WTC11 (cell line): ENCODE measurements around the gene STRAP. TPM values are rescaled to one million over a fixed set of nuclear protein-coding genes. Genes with fewer than 3 reads are reported as not detected.
A peak's percentile ranks its signal among the peaks of the same experiment; 100 is the strongest.

Source experiments
- ATAC-seq: fragments of 200-7000 bp; cut with Tn5 transposase; 2 replicates; pipeline ENCODE4 v1.10.0; 2021; ENCODE audit warnings: mild to moderate bottlenecking, moderate library complexity
- CTCF ChIA-PET: fragments of 300-600 bp; sonication (Branson Sonifier 250); formaldehyde crosslinking; loops from one replicate; lab custom pipeline; 2021; ENCODE audit warnings: antibody characterized with exemption; lab: Charles Lee
- POLR2A ChIA-PET: fragments of 350-600 bp; sonication (Branson Sonifier 250); formaldehyde crosslinking; loops from one replicate; lab custom pipeline; 2021; ENCODE audit warnings: antibody characterized with exemption; lab: Charles Lee
- DNase-seq: peaks from one replicate; pipeline ENCODE4 v3.0.0; 2021; ENCODE audit warnings: low spot score
- H3K27ac Mint-ChIP-seq: 2 replicates; pipeline ENCODE4 v1.8.0; 2021; ENCODE audit warnings: mixed read lengths
- H3K27me3 Mint-ChIP-seq: 2 replicates; pipeline ENCODE4 v1.8.0; 2021; ENCODE audit warnings: low read depth, mild to moderate bottlenecking, moderate library complexity, mixed read lengths
- H3K36me3 Mint-ChIP-seq: 2 replicates; pipeline ENCODE4 v1.8.0; 2021; ENCODE audit warnings: mixed read lengths
- H3K4me1 Mint-ChIP-seq: 2 replicates; pipeline ENCODE4 v1.8.0; 2022; ENCODE audit warnings: mixed read lengths
- H3K4me3 Mint-ChIP-seq: 2 replicates; pipeline ENCODE4 v1.8.0; 2021; ENCODE audit warnings: mild to moderate bottlenecking, moderate library complexity, mixed read lengths
- H3K9me3 Mint-ChIP-seq: 2 replicates; pipeline ENCODE4 v1.8.0; 2021; ENCODE audit warnings: mixed read lengths
- CBFB ChIP-seq: sonication (generic); formaldehyde crosslinking; IDR thresholded peaks from 2 replicates; pipeline ENCODE4 v1.8.1; 2022; ENCODE audit warnings: mild to moderate bottlenecking, low read depth, missing genetic modification reagents
- CREM ChIP-seq: sonication (generic); formaldehyde crosslinking; IDR thresholded peaks from 2 replicates; pipeline ENCODE4 v1.8.1; 2022; ENCODE audit warnings: mild to moderate bottlenecking, missing genetic modification reagents, moderate library complexity
- ETV6 ChIP-seq: sonication (generic); formaldehyde crosslinking; IDR thresholded peaks from 2 replicates; pipeline ENCODE4 v1.8.1; 2022; ENCODE audit warnings: mild to moderate bottlenecking, missing genetic modification reagents
- FOXJ3 ChIP-seq: sonication (generic); formaldehyde crosslinking; IDR thresholded peaks from 2 replicates; pipeline ENCODE4 v1.9.0; 2021; ENCODE audit warnings: missing genetic modification reagents, mild to moderate bottlenecking, borderline replicate concordance
- FOXP1 ChIP-seq: sonication (generic); formaldehyde crosslinking; IDR thresholded peaks from 2 replicates; pipeline ENCODE4 v1.8.0; 2022; ENCODE audit warnings: missing genetic modification reagents, mild to moderate bottlenecking, moderate library complexity, borderline replicate concordance
- GABPB1 ChIP-seq: sonication (generic); formaldehyde crosslinking; IDR thresholded peaks from 2 replicates; pipeline ENCODE4 v1.8.1; 2023; ENCODE audit warnings: mild to moderate bottlenecking, missing genetic modification reagents
- IRF2 ChIP-seq: sonication (generic); formaldehyde crosslinking; IDR thresholded peaks from 2 replicates; pipeline ENCODE4 v1.8.0; 2022; ENCODE audit warnings: low read depth, missing genetic modification reagents, borderline replicate concordance
- MXD4 ChIP-seq: fragments of 250-450 bp; sonication (Bioruptor Pico); IDR thresholded peaks from 2 replicates; pipeline ENCODE4 v1.8.0; 2021; ENCODE audit warnings: mild to moderate bottlenecking, moderate library complexity, borderline replicate concordance
- MYBL2 ChIP-seq: sonication (generic); formaldehyde crosslinking; IDR thresholded peaks from 2 replicates; pipeline ENCODE4 v1.8.1; 2023; ENCODE audit warnings: mild to moderate bottlenecking, moderate library complexity, missing genetic modification reagents
- NFE2L1 ChIP-seq: sonication (generic); formaldehyde crosslinking; IDR thresholded peaks from 2 replicates; pipeline ENCODE4 v1.8.1; 2023; ENCODE audit warnings: missing genetic modification reagents
- NR2C2 ChIP-seq: sonication (generic); formaldehyde crosslinking; IDR thresholded peaks from 2 replicates; pipeline ENCODE4 v1.8.0; 2022; ENCODE audit warnings: mild to moderate bottlenecking, missing genetic modification reagents
- SMAD4 ChIP-seq: sonication (generic); formaldehyde crosslinking; IDR thresholded peaks from 2 replicates; pipeline ENCODE4 v1.8.0; 2022; ENCODE audit warnings: mild to moderate bottlenecking, missing genetic modification reagents
- TCF7 ChIP-seq: sonication (generic); formaldehyde crosslinking; IDR thresholded peaks from 2 replicates; pipeline ENCODE4 v1.8.0; 2022; ENCODE audit warnings: mild to moderate bottlenecking, low read depth, missing genetic modification reagents, moderate library complexity
- TEAD4 ChIP-seq: sonication (generic); formaldehyde crosslinking; IDR thresholded peaks from 2 replicates; pipeline ENCODE4 v1.8.0; 2022; ENCODE audit warnings: mild to moderate bottlenecking, missing genetic modification reagents
- ZNF396 ChIP-seq: fragments of 250-450 bp; sonication (Bioruptor Pico); IDR thresholded peaks from 2 replicates; pipeline ENCODE4 v1.8.0; 2021; ENCODE audit warnings: mild to moderate bottlenecking, moderate library complexity, borderline replicate concordance
- ZNF671 ChIP-seq: fragments of 250-450 bp; sonication (Bioruptor Pico); IDR thresholded peaks from 2 replicates; pipeline ENCODE4 v1.8.0; 2021; ENCODE audit warnings: mild to moderate bottlenecking
- total RNA-seq: library from RNA; stranded (reverse); gene quantifications from 3 replicates; pipeline ENCODE4 v1.2.3, GENCODE V29; 2021
- TF ChIP-seq, protein P1 (sequence below): sonication (generic); formaldehyde crosslinking; IDR thresholded peaks from 2 replicates; pipeline ENCODE4 v1.8.0; 2023; ENCODE audit warnings: mild to moderate bottlenecking, missing genetic modification reagents
- TF ChIP-seq, protein P2 (sequence below): fragments of 250-450 bp; sonication (Bioruptor Pico); IDR thresholded peaks from 2 replicates; pipeline ENCODE4 v2.1.2; 2022; ENCODE audit warnings: mild to moderate bottlenecking, moderate library complexity
- TF ChIP-seq, protein P3 (sequence below): sonication (generic); formaldehyde crosslinking; IDR thresholded peaks from 2 replicates; pipeline ENCODE4 v1.8.0; 2023; ENCODE audit warnings: missing genetic modification reagents
- TF ChIP-seq, protein P4 (sequence below): sonication (generic); formaldehyde crosslinking; IDR thresholded peaks from 2 replicates; pipeline ENCODE4 v1.8.1; 2022; ENCODE audit warnings: low read depth, mild to moderate bottlenecking, moderate library complexity, missing genetic modification reagents, borderline replicate concordance
- TF ChIP-seq, protein P5 (sequence below): sonication (generic); formaldehyde crosslinking; IDR thresholded peaks from 2 replicates; pipeline ENCODE4 v1.8.1; 2023; ENCODE audit warnings: mild to moderate bottlenecking, missing genetic modification reagents, borderline replicate concordance
- TF ChIP-seq, protein P6 (sequence below): sonication (generic); formaldehyde crosslinking; IDR thresholded peaks from 2 replicates; pipeline ENCODE4 v1.8.1; 2023; ENCODE audit warnings: mild to moderate bottlenecking, missing genetic modification reagents

The STRAP gene
- total RNA-seq, 1 experiment from 2014 or later = 221 TPM

DNA sequence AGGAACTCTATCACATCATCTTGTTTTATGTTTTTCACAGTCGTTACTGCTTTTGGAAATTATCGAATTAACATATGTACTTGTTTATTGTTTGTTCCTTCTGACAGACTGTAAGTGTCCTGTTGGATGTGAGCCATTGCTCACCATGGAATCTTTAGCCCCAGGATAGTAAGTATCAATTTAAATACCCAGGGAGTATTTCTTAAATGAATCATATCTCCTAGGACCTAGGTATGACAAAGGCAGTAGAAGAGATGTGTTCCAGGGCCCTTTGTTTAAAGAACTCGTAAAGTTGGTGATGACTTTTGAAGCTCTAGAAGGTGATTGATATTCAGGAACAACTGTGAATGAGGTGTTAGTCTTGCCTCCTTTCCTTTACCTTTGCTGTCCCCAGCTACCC, 30.3 kb upstream of the STRAP start (continued):
- TF ChIP-seq MYBL2 (CRISPR knock-in tag) (no peak), NFE2L1 (no peak), NR2C2 (no peak), IRF2 (CRISPR knock-in tag) (no peak)

DNA sequence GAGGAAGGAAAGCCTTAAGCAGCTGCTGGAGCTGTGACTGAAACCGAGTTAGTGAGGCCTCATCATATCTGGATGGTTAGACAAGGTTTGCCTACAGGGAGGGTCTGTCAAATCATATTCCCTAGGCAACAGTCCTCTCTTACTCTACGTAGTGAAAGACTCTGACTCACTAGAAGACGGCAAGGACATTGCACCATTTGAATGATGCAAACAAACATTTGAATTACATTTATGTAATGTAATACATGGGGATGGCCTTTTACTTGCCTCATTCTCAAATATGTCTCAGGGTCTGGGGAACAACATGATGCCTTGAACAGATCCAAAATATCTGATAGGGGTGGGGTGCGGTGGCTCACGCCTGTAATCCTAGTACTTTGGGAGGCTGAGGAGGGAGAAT, 29.8 kb upstream of the STRAP start:
- POLR2A ChIA-PET = no interaction called here
- H3K27ac Mint-ChIP-seq = no peak overlapping the region
- DNase-seq (no peak), ATAC-seq (no peak)
- no peaks in the 10 kb centered on the region for H3K27me3 Mint-ChIP-seq
- H3K4me3 Mint-ChIP-seq = no peak overlapping the region
- no peaks in the 10 kb centered on the region for H3K36me3 Mint-ChIP-seq
- TF ChIP-seq ZNF396 (CRISPR knock-in tag) (no peak), SMAD4 (no peak), ETV6 (CRISPR knock-in tag) (no peak), GABPB1 (peak; percentile 48; the same call in 1 of the 2 replicates), ZNF671 (CRISPR knock-in tag) (no peak)
- TF ChIP-seq, protein P1, sequence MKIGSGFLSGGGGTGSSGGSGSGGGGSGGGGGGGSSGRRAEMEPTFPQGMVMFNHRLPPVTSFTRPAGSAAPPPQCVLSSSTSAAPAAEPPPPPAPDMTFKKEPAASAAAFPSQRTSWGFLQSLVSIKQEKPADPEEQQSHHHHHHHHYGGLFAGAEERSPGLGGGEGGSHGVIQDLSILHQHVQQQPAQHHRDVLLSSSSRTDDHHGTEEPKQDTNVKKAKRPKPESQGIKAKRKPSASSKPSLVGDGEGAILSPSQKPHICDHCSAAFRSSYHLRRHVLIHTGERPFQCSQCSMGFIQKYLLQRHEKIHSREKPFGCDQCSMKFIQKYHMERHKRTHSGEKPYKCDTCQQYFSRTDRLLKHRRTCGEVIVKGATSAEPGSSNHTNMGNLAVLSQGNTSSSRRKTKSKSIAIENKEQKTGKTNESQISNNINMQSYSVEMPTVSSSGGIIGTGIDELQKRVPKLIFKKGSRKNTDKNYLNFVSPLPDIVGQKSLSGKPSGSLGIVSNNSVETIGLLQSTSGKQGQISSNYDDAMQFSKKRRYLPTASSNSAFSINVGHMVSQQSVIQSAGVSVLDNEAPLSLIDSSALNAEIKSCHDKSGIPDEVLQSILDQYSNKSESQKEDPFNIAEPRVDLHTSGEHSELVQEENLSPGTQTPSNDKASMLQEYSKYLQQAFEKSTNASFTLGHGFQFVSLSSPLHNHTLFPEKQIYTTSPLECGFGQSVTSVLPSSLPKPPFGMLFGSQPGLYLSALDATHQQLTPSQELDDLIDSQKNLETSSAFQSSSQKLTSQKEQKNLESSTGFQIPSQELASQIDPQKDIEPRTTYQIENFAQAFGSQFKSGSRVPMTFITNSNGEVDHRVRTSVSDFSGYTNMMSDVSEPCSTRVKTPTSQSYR (CRISPR knock-in tag) = no peak
- TF ChIP-seq, protein P2, sequence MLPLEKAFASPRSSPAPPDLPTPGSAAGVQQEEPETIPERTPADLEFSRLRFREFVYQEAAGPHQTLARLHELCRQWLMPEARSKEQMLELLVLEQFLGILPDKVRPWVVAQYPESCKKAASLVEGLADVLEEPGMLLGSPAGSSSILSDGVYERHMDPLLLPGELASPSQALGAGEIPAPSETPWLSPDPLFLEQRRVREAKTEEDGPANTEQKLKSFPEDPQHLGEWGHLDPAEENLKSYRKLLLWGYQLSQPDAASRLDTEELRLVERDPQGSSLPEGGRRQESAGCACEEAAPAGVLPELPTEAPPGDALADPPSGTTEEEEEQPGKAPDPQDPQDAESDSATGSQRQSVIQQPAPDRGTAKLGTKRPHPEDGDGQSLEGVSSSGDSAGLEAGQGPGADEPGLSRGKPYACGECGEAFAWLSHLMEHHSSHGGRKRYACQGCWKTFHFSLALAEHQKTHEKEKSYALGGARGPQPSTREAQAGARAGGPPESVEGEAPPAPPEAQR (CRISPR knock-in tag) = no peak
- CTCF ChIA-PET = no interaction called here
- no peaks in the 10 kb centered on the region for H3K4me1 Mint-ChIP-seq
- H3K9me3 Mint-ChIP-seq = no peaks in the 10 kb centered on the region

DNA sequence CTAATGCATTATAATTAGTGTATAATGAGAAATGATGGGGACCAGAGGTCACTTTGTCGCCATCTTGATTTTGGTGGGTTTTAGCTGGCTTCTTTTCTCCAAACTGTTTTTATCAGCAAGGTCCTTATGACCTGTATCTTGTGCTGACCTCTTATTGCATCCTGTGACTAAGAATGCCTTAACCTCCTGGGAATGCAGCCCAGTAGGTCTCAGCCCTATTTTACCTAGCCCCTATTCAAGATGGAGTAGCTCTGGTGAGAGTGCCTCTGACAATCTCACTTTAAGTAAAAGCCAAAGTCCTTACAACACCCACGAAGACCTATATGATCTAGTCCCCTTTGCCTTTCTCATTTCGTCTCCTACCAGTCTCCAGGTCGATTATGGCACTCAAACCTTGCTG, 28.3 kb upstream of the STRAP start:
- CTCF ChIA-PET = no interaction called here
- TF ChIP-seq FOXJ3 (CRISPR knock-in tag) = no peak
- TF ChIP-seq, protein P3, sequence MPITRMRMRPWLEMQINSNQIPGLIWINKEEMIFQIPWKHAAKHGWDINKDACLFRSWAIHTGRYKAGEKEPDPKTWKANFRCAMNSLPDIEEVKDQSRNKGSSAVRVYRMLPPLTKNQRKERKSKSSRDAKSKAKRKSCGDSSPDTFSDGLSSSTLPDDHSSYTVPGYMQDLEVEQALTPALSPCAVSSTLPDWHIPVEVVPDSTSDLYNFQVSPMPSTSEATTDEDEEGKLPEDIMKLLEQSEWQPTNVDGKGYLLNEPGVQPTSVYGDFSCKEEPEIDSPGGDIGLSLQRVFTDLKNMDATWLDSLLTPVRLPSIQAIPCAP = no peak
- TF ChIP-seq, protein P4, sequence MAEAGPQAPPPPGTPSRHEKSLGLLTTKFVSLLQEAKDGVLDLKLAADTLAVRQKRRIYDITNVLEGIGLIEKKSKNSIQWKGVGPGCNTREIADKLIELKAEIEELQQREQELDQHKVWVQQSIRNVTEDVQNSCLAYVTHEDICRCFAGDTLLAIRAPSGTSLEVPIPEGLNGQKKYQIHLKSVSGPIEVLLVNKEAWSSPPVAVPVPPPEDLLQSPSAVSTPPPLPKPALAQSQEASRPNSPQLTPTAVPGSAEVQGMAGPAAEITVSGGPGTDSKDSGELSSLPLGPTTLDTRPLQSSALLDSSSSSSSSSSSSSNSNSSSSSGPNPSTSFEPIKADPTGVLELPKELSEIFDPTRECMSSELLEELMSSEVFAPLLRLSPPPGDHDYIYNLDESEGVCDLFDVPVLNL (CRISPR knock-in tag) = no peak
- no peak for TF ChIP-seq MXD4
- no peak for TF ChIP-seq TEAD4
- TF ChIP-seq FOXP1 = no peak
- no peak for ATAC-seq

DNA sequence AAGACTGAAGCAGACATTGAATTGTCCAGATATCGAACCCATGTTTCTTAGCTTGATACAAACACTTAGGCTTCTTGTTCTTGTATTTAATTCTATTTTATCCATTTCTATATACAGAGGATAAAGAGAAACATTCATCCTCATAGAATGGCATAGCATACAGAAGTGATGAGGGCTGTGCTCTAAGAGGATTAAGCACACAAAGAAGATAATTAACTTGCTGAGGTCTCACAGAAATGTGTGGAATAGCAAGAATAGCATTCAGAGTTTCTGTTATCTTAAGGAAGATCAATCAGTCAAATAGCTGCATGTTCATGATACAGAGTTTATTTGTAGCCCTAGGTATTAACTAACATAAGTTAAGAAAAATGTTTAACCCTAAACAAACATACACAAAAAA, 27.3 kb upstream of the STRAP start:
- Mint-ChIP-seq H3K27me3 (no peaks in the 10 kb centered on the region), H3K4me3 (no peak overlapping the region), H3K27ac (no peak overlapping the region), H3K9me3 (no peaks in the 10 kb centered on the region), H3K4me1 (peaks cover 6% of the 10 kb centered on the region; the same call in 1 of the 2 replicates), H3K36me3 (no peaks in the 10 kb centered on the region)
- ChIA-PET POLR2A (no interaction called here), CTCF (interaction anchor here (0.8 to 4.0 kb wide), 5 partner anchors 83 to 323 kb away, joined by 4 to 64 read pairs (median 4); no protein-coding TSS in a partner anchor)
- DNase-seq (no peak), ATAC-seq (no peak)
- TF ChIP-seq TCF7 (CRISPR knock-in tag) = no peak
- no peak for TF ChIP-seq CREM (CRISPR knock-in tag)
- TF ChIP-seq, protein P5, sequence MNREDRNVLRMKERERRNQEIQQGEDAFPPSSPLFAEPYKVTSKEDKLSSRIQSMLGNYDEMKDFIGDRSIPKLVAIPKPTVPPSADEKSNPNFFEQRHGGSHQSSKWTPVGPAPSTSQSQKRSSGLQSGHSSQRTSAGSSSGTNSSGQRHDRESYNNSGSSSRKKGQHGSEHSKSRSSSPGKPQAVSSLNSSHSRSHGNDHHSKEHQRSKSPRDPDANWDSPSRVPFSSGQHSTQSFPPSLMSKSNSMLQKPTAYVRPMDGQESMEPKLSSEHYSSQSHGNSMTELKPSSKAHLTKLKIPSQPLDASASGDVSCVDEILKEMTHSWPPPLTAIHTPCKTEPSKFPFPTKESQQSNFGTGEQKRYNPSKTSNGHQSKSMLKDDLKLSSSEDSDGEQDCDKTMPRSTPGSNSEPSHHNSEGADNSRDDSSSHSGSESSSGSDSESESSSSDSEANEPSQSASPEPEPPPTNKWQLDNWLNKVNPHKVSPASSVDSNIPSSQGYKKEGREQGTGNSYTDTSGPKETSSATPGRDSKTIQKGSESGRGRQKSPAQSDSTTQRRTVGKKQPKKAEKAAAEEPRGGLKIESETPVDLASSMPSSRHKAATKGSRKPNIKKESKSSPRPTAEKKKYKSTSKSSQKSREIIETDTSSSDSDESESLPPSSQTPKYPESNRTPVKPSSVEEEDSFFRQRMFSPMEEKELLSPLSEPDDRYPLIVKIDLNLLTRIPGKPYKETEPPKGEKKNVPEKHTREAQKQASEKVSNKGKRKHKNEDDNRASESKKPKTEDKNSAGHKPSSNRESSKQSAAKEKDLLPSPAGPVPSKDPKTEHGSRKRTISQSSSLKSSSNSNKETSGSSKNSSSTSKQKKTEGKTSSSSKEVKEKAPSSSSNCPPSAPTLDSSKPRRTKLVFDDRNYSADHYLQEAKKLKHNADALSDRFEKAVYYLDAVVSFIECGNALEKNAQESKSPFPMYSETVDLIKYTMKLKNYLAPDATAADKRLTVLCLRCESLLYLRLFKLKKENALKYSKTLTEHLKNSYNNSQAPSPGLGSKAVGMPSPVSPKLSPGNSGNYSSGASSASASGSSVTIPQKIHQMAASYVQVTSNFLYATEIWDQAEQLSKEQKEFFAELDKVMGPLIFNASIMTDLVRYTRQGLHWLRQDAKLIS (CRISPR knock-in tag) = no peak
- TF ChIP-seq, protein P6, sequence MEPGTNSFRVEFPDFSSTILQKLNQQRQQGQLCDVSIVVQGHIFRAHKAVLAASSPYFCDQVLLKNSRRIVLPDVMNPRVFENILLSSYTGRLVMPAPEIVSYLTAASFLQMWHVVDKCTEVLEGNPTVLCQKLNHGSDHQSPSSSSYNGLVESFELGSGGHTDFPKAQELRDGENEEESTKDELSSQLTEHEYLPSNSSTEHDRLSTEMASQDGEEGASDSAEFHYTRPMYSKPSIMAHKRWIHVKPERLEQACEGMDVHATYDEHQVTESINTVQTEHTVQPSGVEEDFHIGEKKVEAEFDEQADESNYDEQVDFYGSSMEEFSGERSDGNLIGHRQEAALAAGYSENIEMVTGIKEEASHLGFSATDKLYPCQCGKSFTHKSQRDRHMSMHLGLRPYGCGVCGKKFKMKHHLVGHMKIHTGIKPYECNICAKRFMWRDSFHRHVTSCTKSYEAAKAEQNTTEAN (CRISPR knock-in tag) = no peak
- no peak for TF ChIP-seq CBFB (CRISPR knock-in tag)

More for the DNA sequence above, 28.3 kb upstream of the STRAP start:
- no peak overlapping the region for H3K4me3 Mint-ChIP-seq
- H3K9me3 Mint-ChIP-seq = no peaks in the 10 kb centered on the region
- no peaks in the 10 kb centered on the region for H3K27me3 Mint-ChIP-seq
- peaks cover 6% of the 10 kb centered on the region; the same call in 1 of the 2 replicates for H3K4me1 Mint-ChIP-seq
- POLR2A ChIA-PET = no interaction called here
- no peaks in the 10 kb centered on the region for H3K36me3 Mint-ChIP-seq
- DNase-seq = no peak
- no peak overlapping the region for H3K27ac Mint-ChIP-seq
